Right lobe of liver (tissue), 6 donors: Measurements from ENCODE around the gene PTS. TPM values are rescaled to one million over a fixed set of nuclear protein-coding genes. Genes with fewer than 3 reads are reported as not detected.

Experiments used
- ATAC-seq, 4 donors: fragments of 200-7000 bp; cut with Tn5 transposase; one replicate each; pipeline ENCODE4 v1.9.1; 2020; ENCODE audit warnings: mild to moderate bottlenecking in 4 of 4, moderate library complexity in 4 of 4
- DNase-seq, 3 donors: peaks; one replicate each; pipeline ENCODE4 v3.0.0-alpha.2; 2020
- H3K27ac ChIP-seq, 3 donors: fragments of 200-600 bp; one replicate each; pipeline ENCODE4 v1.8.0; 2022
- H3K27me3 ChIP-seq, 2 donors: fragments of 200-600 bp; one replicate each; pipeline ENCODE4 v1.8.0; 2022
- H3K36me3 ChIP-seq, 4 donors: fragments of 200-600 bp; sonication (generic) in 1 of 4; one replicate each; pipeline versions ENCODE4 v1.5.1 to v1.8.0; 2017 to 2022; ENCODE audit warnings: control low read depth in 1 of 4
- H3K4me1 ChIP-seq, 4 donors: fragments of 200-600 bp; sonication (generic) in 1 of 4; one replicate each; pipeline versions ENCODE4 v1.5.1 to v1.8.0; 2017 to 2022; ENCODE audit warnings: control low read depth in 1 of 4
- H3K4me3 ChIP-seq, 3 donors: fragments of 200-600 bp; one replicate each; pipeline ENCODE4 v1.8.0; 2022
- H3K9me3 ChIP-seq, 4 donors: fragments of 200-600 bp; sonication (generic) in 1 of 4; one replicate each; pipeline versions ENCODE4 v1.5.1 to v1.8.0; 2017 to 2022; ENCODE audit warnings: control low read depth in 1 of 4
- POLR2A ChIP-seq: fragments of 450-650 bp; IDR thresholded peaks from one replicate; pipeline ENCODE4 v1.6.1; 2017; ENCODE audit warnings: antibody characterized with exemption, mild to moderate bottlenecking
- WGBS: methylation state at CpG from one replicate; pipeline ENCODE4 v1.1.6; 2018; ENCODE audit warnings: low coverage, low lambda C conversion rate; ENCODE audit not compliant: insufficient coverage; ENCODE audit errors: missing lambda C conversion rate; 5-methylcytosine and 5-hydroxymethylcytosine counted together
- intact Hi-C, 2 donors: fragments of 100-400 bp; cut with DNase I; formaldehyde crosslinking; loops; one replicate each; pipeline versions ENCODE4 v1.11.2 to v1.14.1; 2022
- total RNA-seq, 6 experiments: library from RNA; depleted of rRNA in 2 of 6; stranded (reverse); fragments of >200 nt in 2 of 6; fragmentation: NEBNext Ultra II Directional in 3 of 6; extraction: Animal tissue kit (Norgen Biotek cat#: 25700) in 3 of 6; gene quantifications; one replicate each; pipeline versions ENCODE4 v1.1.0 to v1.2.4, GENCODE V29; 2016 to 2023
- TF ChIP-seq, protein P1 (sequence below), 4 donors: fragments of 200-600 bp in 3 of 4; fragments of 450-650 bp in 1 of 4; IDR thresholded peaks; one replicate each; pipeline versions ENCODE4 v1.5.1 to v1.8.0; 2016 to 2022; ENCODE audit warnings: antibody characterized with exemption in 4 of 4, mild to moderate bottlenecking in 2 of 4
- donor health status: DM: no; HTN: yes; CAD: no.
- donor health status: DM: no; HTN: no; CAD: no.
- donor health status: DM: no; HTN: no; CAD: no.
- donor health status: DM: no; HTN: yes; CAD: no.
- donor health status: DM: no; HTN: yes; CAD: no.

Gene PTS
- total RNA-seq, 6 experiments from 2014 or later: 37.8 to 66.9 (median 55.4) TPM

DNA sequence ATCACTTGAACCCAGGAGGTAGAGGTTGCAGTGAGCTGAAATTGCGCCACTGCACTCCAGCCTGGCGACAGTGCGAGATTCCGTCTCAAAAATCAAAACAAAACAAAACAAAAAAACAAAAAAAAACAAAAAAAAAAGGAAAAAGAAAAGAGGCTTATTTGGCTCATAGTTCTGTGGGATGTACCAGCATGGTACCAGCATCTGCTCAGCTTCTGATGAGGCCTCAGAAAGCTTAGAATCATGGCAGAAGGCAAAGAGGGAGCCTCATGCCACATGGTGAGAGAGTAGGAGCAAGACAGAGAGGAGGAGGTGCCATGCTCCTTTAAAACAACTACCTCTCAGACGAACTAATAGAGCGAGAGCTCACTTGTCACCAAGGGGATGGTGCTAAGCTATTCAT lies 10.6 kb upstream of the PTS start:
- intact Hi-C loops: loop anchor here in 1 of 2 donors (5.0 kb wide), 1 partner anchor 67 kb away; no protein-coding TSS in a partner anchor
- WGBS: 72% methylated on average over 6 of the region's 6 CpGs

DNA sequence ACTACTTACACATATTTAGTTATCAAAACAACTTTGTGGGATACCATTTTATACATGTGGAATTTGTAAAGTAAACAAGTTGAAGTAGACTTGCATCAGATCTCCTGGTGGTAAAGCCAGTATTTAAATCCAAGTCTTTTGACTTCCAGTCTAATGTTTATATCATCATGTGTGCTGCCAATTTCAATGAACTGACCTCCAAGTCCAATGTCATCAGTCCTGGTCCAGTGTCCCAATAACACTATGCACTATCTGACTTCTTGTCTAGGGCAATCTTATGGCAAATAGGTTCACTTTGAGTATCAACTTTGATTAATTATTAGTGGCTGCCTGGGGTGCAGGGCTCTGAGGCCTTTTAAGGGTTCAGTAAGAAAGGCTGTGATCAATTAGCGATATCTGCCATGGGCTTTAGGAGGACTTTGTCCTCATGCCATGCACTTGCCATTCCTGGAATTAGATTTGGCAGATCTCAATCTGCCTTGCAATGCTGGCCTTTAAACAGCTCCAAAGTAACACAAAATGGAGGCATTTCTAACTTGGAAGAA lies 9.6 kb upstream of the PTS start:
- Histone ChIP-seq H3K36me3 (no peaks in the 10 kb centered on the region), H3K4me1 (peaks cover 2 to 78% (median 26%) of the 10 kb centered on the region in 4 donors), H3K27me3 (no peaks in the 10 kb centered on the region), H3K9me3 (no peaks in the 10 kb centered on the region), H3K4me3 (no peak overlapping the region), H3K27ac (peak overlapping the region; percentile 52 to 96 (median 82))
- intact Hi-C loops: loop anchor here in 1 of 2 donors (5.0 kb wide), 1 partner anchor 66 kb away; no protein-coding TSS in a partner anchor
- TF ChIP-seq, protein P1, sequence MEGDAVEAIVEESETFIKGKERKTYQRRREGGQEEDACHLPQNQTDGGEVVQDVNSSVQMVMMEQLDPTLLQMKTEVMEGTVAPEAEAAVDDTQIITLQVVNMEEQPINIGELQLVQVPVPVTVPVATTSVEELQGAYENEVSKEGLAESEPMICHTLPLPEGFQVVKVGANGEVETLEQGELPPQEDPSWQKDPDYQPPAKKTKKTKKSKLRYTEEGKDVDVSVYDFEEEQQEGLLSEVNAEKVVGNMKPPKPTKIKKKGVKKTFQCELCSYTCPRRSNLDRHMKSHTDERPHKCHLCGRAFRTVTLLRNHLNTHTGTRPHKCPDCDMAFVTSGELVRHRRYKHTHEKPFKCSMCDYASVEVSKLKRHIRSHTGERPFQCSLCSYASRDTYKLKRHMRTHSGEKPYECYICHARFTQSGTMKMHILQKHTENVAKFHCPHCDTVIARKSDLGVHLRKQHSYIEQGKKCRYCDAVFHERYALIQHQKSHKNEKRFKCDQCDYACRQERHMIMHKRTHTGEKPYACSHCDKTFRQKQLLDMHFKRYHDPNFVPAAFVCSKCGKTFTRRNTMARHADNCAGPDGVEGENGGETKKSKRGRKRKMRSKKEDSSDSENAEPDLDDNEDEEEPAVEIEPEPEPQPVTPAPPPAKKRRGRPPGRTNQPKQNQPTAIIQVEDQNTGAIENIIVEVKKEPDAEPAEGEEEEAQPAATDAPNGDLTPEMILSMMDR (IDR thresholded peaks at IDR 0.05): no peak
- TF ChIP-seq POLR2A: no peak
- 33% methylated on average over 1 of the region's 1 CpG for WGBS
- DNase-seq (peak in 2 of 3 donors; percentile 65 to 74), ATAC-seq (peak; percentile 53 to 80 (median 72))

More for the DNA sequence above, 10.6 kb upstream of the PTS start:
- Histone ChIP-seq H3K4me1 (peaks cover 0 to 78% (median 24%) of the 10 kb centered on the region in 4 donors), H3K9me3 (no peaks in the 10 kb centered on the region), H3K27me3 (no peaks in the 10 kb centered on the region), H3K36me3 (no peaks in the 10 kb centered on the region), H3K27ac (peak overlapping the region; percentile 45 to 96 (median 80)), H3K4me3 (no peak overlapping the region)
- no peak for TF ChIP-seq POLR2A
- TF ChIP-seq, protein P1 (IDR thresholded peaks at IDR 0.05): no peak
- DNase-seq: no peak
- no peak for ATAC-seq

DNA sequence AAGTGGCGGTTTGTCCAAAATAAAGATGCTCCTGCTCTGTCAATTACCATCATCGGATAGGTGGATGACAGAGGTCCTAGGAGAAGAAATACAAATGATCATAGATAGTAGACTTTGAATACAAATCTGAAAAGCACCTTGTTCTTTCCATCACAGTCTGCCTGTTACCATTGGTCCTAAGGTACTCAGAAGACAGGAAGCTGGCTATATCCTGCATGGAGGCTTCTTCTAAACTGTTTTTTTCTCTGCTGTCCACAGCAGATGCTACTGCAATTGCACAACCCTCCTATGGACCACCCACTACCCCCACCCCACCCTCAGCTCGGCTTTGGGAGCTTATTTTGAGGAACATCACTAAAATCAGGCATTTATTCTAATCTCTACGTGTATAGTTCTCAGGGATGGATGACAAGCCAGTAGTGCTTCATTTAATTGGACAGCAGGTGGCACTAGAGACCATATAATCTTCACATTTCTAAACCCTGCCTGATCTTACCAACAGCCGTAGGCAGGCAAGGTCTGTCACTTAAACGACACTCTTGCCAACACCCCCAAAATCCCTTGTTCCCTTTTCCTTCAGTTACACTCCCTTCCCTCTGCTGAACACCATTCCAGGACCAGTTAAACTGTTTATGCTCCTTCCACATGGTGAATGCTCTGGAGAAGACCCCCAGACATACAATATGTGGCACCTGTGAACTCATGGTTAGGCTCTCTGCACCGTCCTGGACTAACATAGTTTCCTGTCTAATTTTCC lies 6.6 kb upstream of the PTS start:
- no peak for DNase-seq

DNA sequence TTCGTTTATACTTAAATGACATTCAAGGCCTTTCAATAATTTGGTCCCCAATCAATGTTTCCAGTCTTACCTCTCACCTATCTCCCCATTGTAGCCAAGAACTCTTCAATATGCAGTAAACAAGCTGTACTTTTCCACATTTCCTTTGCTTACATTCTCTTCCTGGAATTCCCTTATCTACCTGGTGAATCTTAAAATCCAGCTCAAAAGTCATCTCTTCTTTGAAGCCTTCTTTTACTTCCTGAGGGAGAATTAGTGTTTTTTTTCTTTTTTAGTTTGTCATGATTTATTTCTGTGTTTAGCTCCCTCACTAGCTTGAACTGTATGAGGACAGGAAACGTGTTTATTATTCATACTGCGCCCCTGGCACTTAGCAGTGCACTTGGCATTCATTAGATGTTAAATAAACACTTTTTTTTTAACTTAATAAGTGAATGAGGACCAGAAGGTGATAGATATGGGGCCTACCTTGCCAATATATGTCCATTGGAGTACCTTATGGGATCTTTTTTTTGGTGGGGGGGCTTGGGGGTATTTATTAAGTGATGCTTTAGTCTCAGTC lies 4.9 kb upstream of the PTS start:
- ATAC-seq (peak in 1 of 4 donors; percentile 3), DNase-seq (no peak)
- Histone ChIP-seq H3K4me1 (peaks cover 0 to 61% (median 31%) of the 10 kb centered on the region in 4 donors), H3K27me3 (no peaks in the 10 kb centered on the region), H3K36me3 (no peaks in the 10 kb centered on the region), H3K4me3 (no peak overlapping the region), H3K9me3 (no peaks in the 10 kb centered on the region), H3K27ac (peak overlapping the region; percentile 72 to 89 (median 82))
- intact Hi-C loops: no loop called here
- TF ChIP-seq, protein P1 (IDR thresholded peaks at IDR 0.05): no peak
- TF ChIP-seq POLR2A: no peak
- WGBS: 18% methylated on average over 3 of the region's 3 CpGs

More for the DNA sequence above, 6.6 kb upstream of the PTS start:
- Histone ChIP-seq H3K27me3 (no peaks in the 10 kb centered on the region), H3K4me3 (no peak overlapping the region), H3K4me1 (peaks cover 0 to 78% (median 36%) of the 10 kb centered on the region in 4 donors), H3K27ac (peak overlapping the region in 2 of 3 donors; percentile 82 to 96), H3K9me3 (no peaks in the 10 kb centered on the region), H3K36me3 (no peaks in the 10 kb centered on the region)
- 33% methylated on average over 7 of the region's 7 CpGs for WGBS
- intact Hi-C loops: loop anchor here (2.0 to 5.0 kb wide), 2 partner anchors 61 to 63 kb away; no protein-coding TSS in a partner anchor
- TF ChIP-seq, protein P1 (IDR thresholded peaks at IDR 0.05): peak; percentile 64 to 96 (median 77)
- no peak for TF ChIP-seq POLR2A
- ATAC-seq: peak; percentile 72 to 84 (median 75)
